ENCODE measurements around the gene CDKAL1.

The CDKAL1 gene

DNA sequence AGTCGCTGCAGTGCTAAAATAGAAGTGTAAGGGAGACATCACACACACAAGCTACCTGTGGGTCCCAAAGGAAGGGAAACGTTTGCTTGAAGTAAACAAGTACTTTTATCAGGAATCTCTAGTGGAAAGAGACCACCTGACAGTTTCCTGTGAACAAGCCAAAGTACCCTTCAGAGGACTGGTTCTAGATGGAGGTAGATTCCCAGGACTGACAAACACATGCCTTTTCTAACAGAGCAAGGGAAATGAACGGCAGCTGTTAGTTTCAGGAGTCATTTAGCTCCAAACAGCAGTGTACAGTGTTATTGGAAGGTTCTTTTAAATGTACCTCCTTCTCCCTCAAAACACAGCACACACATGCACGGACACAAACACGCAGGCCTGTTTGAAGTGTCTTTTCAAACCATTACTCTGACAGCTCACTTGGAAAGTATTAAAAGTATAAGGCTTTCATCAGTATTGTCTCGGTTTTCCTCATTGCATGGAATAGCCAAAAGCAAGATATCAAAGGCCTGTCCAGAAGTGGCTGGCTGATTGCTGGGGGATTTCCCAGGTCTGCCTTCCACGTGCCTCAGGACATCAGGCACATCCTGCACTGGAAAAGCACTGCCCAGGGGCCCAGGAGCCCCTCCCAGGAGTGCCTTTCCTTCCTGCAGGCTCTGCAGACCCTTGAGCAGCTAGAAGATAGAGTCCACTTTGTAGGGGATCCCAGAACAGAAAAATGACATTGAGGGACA lies 666.0 kb downstream of the CDKAL1 start:
- H3K4me2 ChIP-seq = no peak overlapping the region

DNA sequence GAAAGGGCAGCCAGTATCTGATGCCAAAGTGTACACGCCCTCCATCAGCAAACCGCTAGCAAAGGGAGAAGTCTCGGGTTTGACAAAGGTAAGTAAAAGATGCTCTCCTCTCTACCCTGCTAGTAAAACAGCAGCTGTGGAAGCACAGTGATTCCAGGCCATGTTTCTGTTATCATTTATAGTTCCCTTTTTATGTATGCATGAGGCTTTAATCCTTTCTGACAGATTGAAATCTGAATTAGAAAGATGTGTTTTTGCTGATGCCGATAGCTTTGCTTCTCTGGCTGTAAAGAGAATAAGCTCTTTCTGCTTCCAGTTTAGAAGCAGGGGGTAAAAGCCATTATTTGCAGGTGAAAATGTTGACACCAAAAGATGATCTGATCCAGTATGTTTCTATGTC lies 666.9 kb downstream of the CDKAL1 start:
- Histone ChIP-seq H2AFZ (ENCODE audit: low read depth) (no peak overlapping the region), H3K27me3 (ENCODE audit: insufficient read depth, low read depth) (no peaks in the 10 kb centered on the region), H3K4me1 (ENCODE audit: low read depth, poor library complexity, severe bottlenecking) (no peaks in the 10 kb centered on the region), H3K27ac (no peak overlapping the region), H3K4me3 (IDR thresholded peaks at IDR 0.05; ENCODE audit: insufficient read depth, low read depth, low read length) (no peak overlapping the region), H3K36me3 (ENCODE audit: insufficient read depth) (no peaks in the 10 kb centered on the region), H3K4me2 (no peak overlapping the region), H3K9ac (no peak overlapping the region), H3K79me2 (ENCODE audit: insufficient read depth, low read depth) (no peaks in the 10 kb centered on the region), H4K20me1 (ENCODE audit: insufficient read depth) (no peaks in the 10 kb centered on the region)
- TF ChIP-seq, protein P1, sequence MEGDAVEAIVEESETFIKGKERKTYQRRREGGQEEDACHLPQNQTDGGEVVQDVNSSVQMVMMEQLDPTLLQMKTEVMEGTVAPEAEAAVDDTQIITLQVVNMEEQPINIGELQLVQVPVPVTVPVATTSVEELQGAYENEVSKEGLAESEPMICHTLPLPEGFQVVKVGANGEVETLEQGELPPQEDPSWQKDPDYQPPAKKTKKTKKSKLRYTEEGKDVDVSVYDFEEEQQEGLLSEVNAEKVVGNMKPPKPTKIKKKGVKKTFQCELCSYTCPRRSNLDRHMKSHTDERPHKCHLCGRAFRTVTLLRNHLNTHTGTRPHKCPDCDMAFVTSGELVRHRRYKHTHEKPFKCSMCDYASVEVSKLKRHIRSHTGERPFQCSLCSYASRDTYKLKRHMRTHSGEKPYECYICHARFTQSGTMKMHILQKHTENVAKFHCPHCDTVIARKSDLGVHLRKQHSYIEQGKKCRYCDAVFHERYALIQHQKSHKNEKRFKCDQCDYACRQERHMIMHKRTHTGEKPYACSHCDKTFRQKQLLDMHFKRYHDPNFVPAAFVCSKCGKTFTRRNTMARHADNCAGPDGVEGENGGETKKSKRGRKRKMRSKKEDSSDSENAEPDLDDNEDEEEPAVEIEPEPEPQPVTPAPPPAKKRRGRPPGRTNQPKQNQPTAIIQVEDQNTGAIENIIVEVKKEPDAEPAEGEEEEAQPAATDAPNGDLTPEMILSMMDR (conservative IDR thresholded peaks at IDR 0.05; ENCODE audit: low read depth, low read length) = no peak

More for the DNA sequence above, 666.0 kb downstream of the CDKAL1 start:
- no peak overlapping the region for H3K27ac ChIP-seq
- TF ChIP-seq, protein P1 (conservative IDR thresholded peaks at IDR 0.05; ENCODE audit: low read depth, low read length) = no peak
- no peaks in the 10 kb centered on the region for H4K20me1 ChIP-seq (ENCODE audit: insufficient read depth)
- H3K79me2 ChIP-seq (ENCODE audit: insufficient read depth, low read depth) = no peaks in the 10 kb centered on the region
- H3K9ac ChIP-seq = no peak overlapping the region
- H3K36me3 ChIP-seq (ENCODE audit: insufficient read depth) = no peaks in the 10 kb centered on the region
- H2AFZ ChIP-seq (ENCODE audit: low read depth) = no peak overlapping the region
- H3K4me1 ChIP-seq (ENCODE audit: low read depth, poor library complexity, severe bottlenecking) = no peaks in the 10 kb centered on the region
- no peaks in the 10 kb centered on the region for H3K27me3 ChIP-seq (ENCODE audit: insufficient read depth, low read depth)
- no peak overlapping the region for H3K4me3 ChIP-seq (IDR thresholded peaks at IDR 0.05; ENCODE audit: insufficient read depth, low read depth, low read length)

- Histone ChIP-seq H3K36me3 (ENCODE audit: insufficient read depth) (no peaks in the 10 kb centered on the region), H3K4me1 (ENCODE audit: low read depth, poor library complexity, severe bottlenecking) (no peaks in the 10 kb centered on the region), H3K4me2 (no peak overlapping the region), H3K4me3 (IDR thresholded peaks at IDR 0.05; ENCODE audit: insufficient read depth, low read depth, low read length) (no peak overlapping the region), H4K20me1 (ENCODE audit: insufficient read depth) (no peaks in the 10 kb centered on the region), H3K9ac (no peak overlapping the region), H3K79me2 (ENCODE audit: insufficient read depth, low read depth) (no peaks in the 10 kb centered on the region), H2AFZ (ENCODE audit: low read depth) (no peak overlapping the region), H3K27ac (no peak overlapping the region), H3K27me3 (ENCODE audit: insufficient read depth, low read depth) (no peaks in the 10 kb centered on the region)
- TF ChIP-seq, protein P1 (conservative IDR thresholded peaks at IDR 0.05; ENCODE audit: low read depth, low read length) = no peak
Measured at GRCh38 chr6:21201637-21202350, 667.5 kb downstream of the CDKAL1 start.

- Histone ChIP-seq H3K27ac (no peak overlapping the region), H4K20me1 (ENCODE audit: insufficient read depth) (no peaks in the 10 kb centered on the region), H3K27me3 (ENCODE audit: insufficient read depth, low read depth) (no peaks in the 10 kb centered on the region), H3K4me2 (no peak overlapping the region), H3K36me3 (ENCODE audit: insufficient read depth) (no peaks in the 10 kb centered on the region), H2AFZ (ENCODE audit: low read depth) (no peak overlapping the region), H3K79me2 (ENCODE audit: insufficient read depth, low read depth) (no peaks in the 10 kb centered on the region), H3K4me1 (ENCODE audit: low read depth, poor library complexity, severe bottlenecking) (no peaks in the 10 kb centered on the region), H3K4me3 (IDR thresholded peaks at IDR 0.05; ENCODE audit: insufficient read depth, low read depth, low read length) (no peak overlapping the region), H3K9ac (no peak overlapping the region)
- TF ChIP-seq, protein P1 (conservative IDR thresholded peaks at IDR 0.05; ENCODE audit: low read depth, low read length) = no peak
Measured at GRCh38 chr6:21202521-21202920, 668.3 kb downstream of the CDKAL1 start.
